Measurements from ENCODE around the gene THBD. TPM values are rescaled to one million over a fixed set of nuclear protein-coding genes. Genes with fewer than 3 reads are reported as not detected.

The THBD gene
- total RNA-seq, 4 donors from 2014 or later = 48.1 to 60.3 (median 56.9) TPM

DNA sequence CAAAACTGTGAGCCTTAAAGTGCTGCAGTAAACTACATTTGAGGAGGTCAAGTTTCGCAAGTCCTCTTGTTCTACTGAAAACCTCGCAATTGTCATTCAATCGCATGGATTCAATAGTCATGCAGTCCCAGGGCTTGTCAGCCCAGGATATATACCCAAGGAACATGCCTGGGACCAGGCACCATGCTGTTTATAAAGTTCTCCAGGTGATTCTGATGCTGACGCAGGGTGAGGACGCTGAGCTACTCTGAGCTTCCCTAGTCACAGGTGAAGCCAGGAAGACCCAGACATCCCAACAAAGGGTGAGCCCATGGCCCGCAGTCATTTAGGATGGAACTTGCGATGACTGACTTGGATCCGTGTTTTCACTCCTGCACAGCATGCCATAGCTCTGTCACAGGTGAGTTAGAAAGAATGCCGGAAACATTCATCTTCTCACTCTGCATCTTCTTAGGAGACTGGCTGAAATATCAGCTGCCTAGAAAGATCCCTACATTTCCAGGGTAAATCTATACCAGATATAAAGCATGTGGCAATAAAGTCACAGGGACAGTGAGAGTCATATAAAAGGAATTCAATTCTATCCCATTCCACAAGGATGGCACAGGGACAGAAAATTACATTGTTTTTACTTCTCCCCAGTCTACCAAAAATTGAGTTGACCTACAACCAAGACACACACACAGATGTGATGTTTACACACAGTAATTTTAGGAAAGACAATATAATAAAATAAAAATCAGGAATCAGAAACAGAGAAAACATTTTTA, 41.4 kb downstream of the THBD start:
- Histone ChIP-seq H3K4me1 (no peaks in the 10 kb centered on the region), H3K36me3 (no peaks in the 10 kb centered on the region), H3K9me3 (no peaks in the 10 kb centered on the region), H3K27me3 (no peaks in the 10 kb centered on the region), H3K27ac (no peak overlapping the region), H3K4me3 (no peak overlapping the region)
- no peak for DNase-seq (ENCODE audit: low spot score in 2 of 2)
- WGBS, 2 donors = 93 to 96% methylated on average over 9 of the region's 9 CpGs
- TF ChIP-seq POLR2A (IDR thresholded peaks at IDR 0.05) (no peak), EP300 (IDR thresholded peaks at IDR 0.05) (no peak)
- TF ChIP-seq, protein P1, sequence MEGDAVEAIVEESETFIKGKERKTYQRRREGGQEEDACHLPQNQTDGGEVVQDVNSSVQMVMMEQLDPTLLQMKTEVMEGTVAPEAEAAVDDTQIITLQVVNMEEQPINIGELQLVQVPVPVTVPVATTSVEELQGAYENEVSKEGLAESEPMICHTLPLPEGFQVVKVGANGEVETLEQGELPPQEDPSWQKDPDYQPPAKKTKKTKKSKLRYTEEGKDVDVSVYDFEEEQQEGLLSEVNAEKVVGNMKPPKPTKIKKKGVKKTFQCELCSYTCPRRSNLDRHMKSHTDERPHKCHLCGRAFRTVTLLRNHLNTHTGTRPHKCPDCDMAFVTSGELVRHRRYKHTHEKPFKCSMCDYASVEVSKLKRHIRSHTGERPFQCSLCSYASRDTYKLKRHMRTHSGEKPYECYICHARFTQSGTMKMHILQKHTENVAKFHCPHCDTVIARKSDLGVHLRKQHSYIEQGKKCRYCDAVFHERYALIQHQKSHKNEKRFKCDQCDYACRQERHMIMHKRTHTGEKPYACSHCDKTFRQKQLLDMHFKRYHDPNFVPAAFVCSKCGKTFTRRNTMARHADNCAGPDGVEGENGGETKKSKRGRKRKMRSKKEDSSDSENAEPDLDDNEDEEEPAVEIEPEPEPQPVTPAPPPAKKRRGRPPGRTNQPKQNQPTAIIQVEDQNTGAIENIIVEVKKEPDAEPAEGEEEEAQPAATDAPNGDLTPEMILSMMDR (IDR thresholded peaks at IDR 0.05) = no peak

DNA sequence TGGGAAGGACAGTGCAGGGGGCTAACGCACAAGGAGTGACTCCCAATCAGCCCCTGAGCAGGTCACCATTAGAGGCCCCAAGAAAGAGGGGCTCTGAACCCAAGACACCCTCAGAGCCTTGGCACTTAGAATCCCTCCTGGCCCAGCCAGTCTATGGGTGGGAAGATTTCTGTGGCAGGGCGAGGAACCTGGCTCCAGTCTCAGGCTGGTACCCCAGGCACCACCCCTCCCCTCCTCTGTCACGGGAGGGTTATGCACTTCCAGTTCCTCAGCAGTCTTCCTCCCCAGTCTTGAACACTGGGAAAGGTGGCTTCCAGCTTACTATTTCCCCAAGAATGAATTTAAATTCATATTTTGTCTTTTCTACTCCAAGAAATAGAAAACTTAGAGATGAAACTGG, 42.0 kb downstream of the THBD start:
- 77 to 79% methylated on average over 3 of the region's 3 CpGs for WGBS, 2 donors
- Histone ChIP-seq H3K9me3 (no peaks in the 10 kb centered on the region), H3K27me3 (no peaks in the 10 kb centered on the region), H3K4me1 (no peaks in the 10 kb centered on the region), H3K27ac (no peak overlapping the region), H3K36me3 (no peaks in the 10 kb centered on the region), H3K4me3 (no peak overlapping the region)
- DNase-seq (ENCODE audit: low spot score in 2 of 2) = no peak
- TF ChIP-seq POLR2A (IDR thresholded peaks at IDR 0.05) = no peak
- TF ChIP-seq EP300 (IDR thresholded peaks at IDR 0.05) = no peak
- TF ChIP-seq, protein P1 (IDR thresholded peaks at IDR 0.05) = no peak

DNA sequence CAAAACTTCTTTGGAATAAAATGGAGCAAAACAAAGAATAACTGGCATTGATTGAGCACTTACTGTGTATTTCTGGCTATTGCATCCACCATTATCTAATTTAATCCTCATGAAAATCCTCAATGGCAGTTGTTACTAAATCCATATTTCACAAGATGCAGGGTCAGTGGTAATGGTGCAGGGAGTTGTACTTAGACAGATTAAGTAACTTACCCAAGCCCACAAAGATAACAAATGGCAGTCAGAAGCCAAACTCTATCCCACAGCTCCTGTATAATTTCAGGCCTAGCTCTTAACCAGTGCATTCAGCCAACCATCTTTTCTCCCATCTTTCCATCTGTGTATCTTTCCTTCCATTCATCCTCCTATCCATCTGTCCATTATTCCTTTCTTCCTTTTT, 43.7 kb downstream of the THBD start:
- Histone ChIP-seq H3K9me3 (no peaks in the 10 kb centered on the region), H3K4me3 (no peak overlapping the region), H3K36me3 (no peaks in the 10 kb centered on the region), H3K4me1 (no peaks in the 10 kb centered on the region), H3K27me3 (no peaks in the 10 kb centered on the region), H3K27ac (no peak overlapping the region)
- DNase-seq (ENCODE audit: low spot score in 2 of 2) = no peak
- TF ChIP-seq, protein P1 (IDR thresholded peaks at IDR 0.05) = no peak
- TF ChIP-seq EP300 (IDR thresholded peaks at IDR 0.05) (no peak), POLR2A (IDR thresholded peaks at IDR 0.05) (no peak)

DNA sequence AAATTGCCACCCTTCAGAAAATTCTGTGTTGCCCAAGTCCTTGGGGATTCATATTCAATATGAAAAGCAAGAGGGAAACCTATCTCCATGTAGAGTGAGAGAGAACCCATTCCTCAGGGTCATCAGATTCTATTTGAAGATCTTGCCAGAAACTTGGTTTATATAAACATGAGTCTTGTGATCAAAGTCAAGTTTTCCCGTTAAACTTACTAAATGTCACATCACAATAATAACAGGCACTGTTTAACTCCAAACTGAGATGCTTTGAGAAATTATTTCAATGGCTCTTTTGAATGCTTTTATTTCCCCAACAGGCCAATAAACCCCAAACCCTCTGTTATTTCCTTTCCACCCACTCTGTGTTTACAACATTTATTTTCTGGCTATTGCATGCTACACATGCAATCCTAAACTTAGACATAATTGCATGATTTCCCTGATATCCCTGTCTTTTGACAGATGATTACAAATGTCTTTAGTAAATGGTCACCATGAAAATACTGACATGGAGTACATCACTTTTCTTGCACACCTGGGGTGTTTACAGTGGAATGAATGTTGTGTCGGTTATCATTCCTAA, 45.5 kb downstream of the THBD start:
- no peak overlapping the region for H3K4me3 ChIP-seq
- no peaks in the 10 kb centered on the region for H3K9me3 ChIP-seq
- no peaks in the 10 kb centered on the region for H3K36me3 ChIP-seq
- no peak for DNase-seq (ENCODE audit: low spot score in 2 of 2)
- 49 to 65% methylated on average over 2 of the region's 2 CpGs for WGBS, 2 donors
- no peak overlapping the region for H3K27ac ChIP-seq
- no peaks in the 10 kb centered on the region for H3K4me1 ChIP-seq
- no peaks in the 10 kb centered on the region for H3K27me3 ChIP-seq
- TF ChIP-seq POLR2A (IDR thresholded peaks at IDR 0.05) (no peak), EP300 (IDR thresholded peaks at IDR 0.05) (no peak)
- TF ChIP-seq, protein P1 (IDR thresholded peaks at IDR 0.05) = no peak

DNA sequence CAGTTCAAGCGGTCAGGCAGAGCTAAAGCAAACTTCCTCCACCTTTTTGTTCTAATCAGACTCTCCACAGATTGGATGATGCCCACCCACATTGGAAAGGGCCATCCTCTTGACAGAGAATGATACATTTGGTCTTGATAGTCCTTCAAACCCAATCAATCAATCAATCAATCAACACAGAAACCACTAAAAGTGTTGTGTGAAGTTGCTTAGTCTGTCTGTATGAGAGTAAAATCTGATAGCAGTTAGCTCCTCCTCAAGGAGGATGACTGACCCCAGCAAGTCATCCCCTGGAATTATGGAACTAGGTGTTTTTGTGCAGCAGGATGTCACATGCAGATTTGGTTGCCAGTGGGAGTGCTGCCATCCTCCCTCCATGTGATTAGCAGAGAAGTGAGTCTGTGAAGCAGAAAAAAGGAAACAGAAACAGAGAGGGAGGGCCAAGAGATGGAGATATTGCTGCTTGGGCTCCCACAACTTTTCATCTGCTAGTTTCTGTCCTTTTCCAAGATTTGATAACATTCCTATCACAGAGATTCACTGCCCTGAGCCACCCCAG, 46.3 kb downstream of the THBD start:
- WGBS, 2 donors = 64 to 92% methylated on average over 1 of the region's 1 CpG
- no peaks in the 10 kb centered on the region for H3K9me3 ChIP-seq
- no peaks in the 10 kb centered on the region for H3K36me3 ChIP-seq
- no peak for TF ChIP-seq EP300 (IDR thresholded peaks at IDR 0.05)
- no peak for TF ChIP-seq POLR2A (IDR thresholded peaks at IDR 0.05)
- TF ChIP-seq, protein P1 (IDR thresholded peaks at IDR 0.05) = no peak
- no peak overlapping the region for H3K27ac ChIP-seq
- no peak overlapping the region for H3K4me3 ChIP-seq
- no peak for DNase-seq (ENCODE audit: low spot score in 2 of 2)
- no peaks in the 10 kb centered on the region for H3K4me1 ChIP-seq
- H3K27me3 ChIP-seq = no peaks in the 10 kb centered on the region
